ENCODE results near the gene LOXL3. TPM values are rescaled to one million over a fixed set of nuclear protein-coding genes. Genes with fewer than 3 reads are reported as not detected.

LOXL3 gene
- total RNA-seq, 1 donor from 2014 or later = 24.2 TPM

GRCh38 chr2:74535440-74535965 lies 18.2 kb downstream of the LOXL3 start:
- Mint-ChIP-seq H3K9me3 (ENCODE audit: low read depth) (no peaks in the 10 kb centered on the region), H3K4me1 (ENCODE audit: low read depth) (peaks cover 7% of the 10 kb centered on the region), H3K27ac (no peak overlapping the region), H3K4me3 (ENCODE audit: low read depth) (no peak overlapping the region), H3K36me3 (ENCODE audit: insufficient read depth) (peaks cover 3% of the 10 kb centered on the region), H3K27me3 (no peaks in the 10 kb centered on the region)
- no peak for DNase-seq (ENCODE audit: low spot score, unreplicated experiment)
- no peak for TF ChIP-seq CTCF (IDR thresholded peaks at IDR 0.05; ENCODE audit: unreplicated experiment)

- TF ChIP-seq CTCF (IDR thresholded peaks at IDR 0.05; ENCODE audit: unreplicated experiment) = no peak
- Mint-ChIP-seq H3K4me1 (ENCODE audit: low read depth) (peaks cover 7% of the 10 kb centered on the region), H3K27ac (no peak overlapping the region), H3K9me3 (ENCODE audit: low read depth) (no peaks in the 10 kb centered on the region), H3K4me3 (ENCODE audit: low read depth) (no peak overlapping the region), H3K27me3 (no peaks in the 10 kb centered on the region), H3K36me3 (ENCODE audit: insufficient read depth) (peaks cover 3% of the 10 kb centered on the region)
- no peak for DNase-seq (ENCODE audit: low spot score, unreplicated experiment)
These were observed 19.3 kb downstream of the LOXL3 start for GRCh38 chr2:74534411-74534810.

GRCh38 chr2:74533464-74533863 lies 20.3 kb downstream of the LOXL3 start:
- Mint-ChIP-seq H3K27me3 (no peaks in the 10 kb centered on the region), H3K4me3 (ENCODE audit: low read depth) (no peak overlapping the region), H3K36me3 (ENCODE audit: insufficient read depth) (peaks cover 3% of the 10 kb centered on the region), H3K9me3 (ENCODE audit: low read depth) (no peaks in the 10 kb centered on the region), H3K4me1 (ENCODE audit: low read depth) (peaks cover 13% of the 10 kb centered on the region), H3K27ac (peak overlapping the region; percentile 33)
- TF ChIP-seq CTCF (IDR thresholded peaks at IDR 0.05; ENCODE audit: unreplicated experiment) = no peak
- DNase-seq (ENCODE audit: low spot score, unreplicated experiment) = no peak

GRCh38 chr2:74532222-74532621 lies 21.5 kb downstream of the LOXL3 start:
- Mint-ChIP-seq H3K4me1 (ENCODE audit: low read depth) (peaks cover 17% of the 10 kb centered on the region), H3K27me3 (no peaks in the 10 kb centered on the region), H3K4me3 (ENCODE audit: low read depth) (no peak overlapping the region), H3K27ac (no peak overlapping the region), H3K36me3 (ENCODE audit: insufficient read depth) (peaks cover 3% of the 10 kb centered on the region), H3K9me3 (ENCODE audit: low read depth) (no peaks in the 10 kb centered on the region)
- no peak for DNase-seq (ENCODE audit: low spot score, unreplicated experiment)
- peak; percentile 14 for TF ChIP-seq CTCF (IDR thresholded peaks at IDR 0.05; ENCODE audit: unreplicated experiment)

- no peaks in the 10 kb centered on the region for H3K27me3 Mint-ChIP-seq
- no peaks in the 10 kb centered on the region for H3K9me3 Mint-ChIP-seq (ENCODE audit: low read depth)
- no peak for TF ChIP-seq CTCF (IDR thresholded peaks at IDR 0.05; ENCODE audit: unreplicated experiment)
- peak overlapping the region; percentile 98 for H3K4me3 Mint-ChIP-seq (ENCODE audit: low read depth)
- H3K27ac Mint-ChIP-seq = no peak overlapping the region
- peaks cover 17% of the 10 kb centered on the region for H3K4me1 Mint-ChIP-seq (ENCODE audit: low read depth)
- H3K36me3 Mint-ChIP-seq (ENCODE audit: insufficient read depth) = peaks cover 6% of the 10 kb centered on the region
- no peak for DNase-seq (ENCODE audit: low spot score, unreplicated experiment)
These were observed 22.1 kb downstream of the LOXL3 start for GRCh38 chr2:74531666-74532065.
